ENCODE data around the gene YBEY.

DNA sequence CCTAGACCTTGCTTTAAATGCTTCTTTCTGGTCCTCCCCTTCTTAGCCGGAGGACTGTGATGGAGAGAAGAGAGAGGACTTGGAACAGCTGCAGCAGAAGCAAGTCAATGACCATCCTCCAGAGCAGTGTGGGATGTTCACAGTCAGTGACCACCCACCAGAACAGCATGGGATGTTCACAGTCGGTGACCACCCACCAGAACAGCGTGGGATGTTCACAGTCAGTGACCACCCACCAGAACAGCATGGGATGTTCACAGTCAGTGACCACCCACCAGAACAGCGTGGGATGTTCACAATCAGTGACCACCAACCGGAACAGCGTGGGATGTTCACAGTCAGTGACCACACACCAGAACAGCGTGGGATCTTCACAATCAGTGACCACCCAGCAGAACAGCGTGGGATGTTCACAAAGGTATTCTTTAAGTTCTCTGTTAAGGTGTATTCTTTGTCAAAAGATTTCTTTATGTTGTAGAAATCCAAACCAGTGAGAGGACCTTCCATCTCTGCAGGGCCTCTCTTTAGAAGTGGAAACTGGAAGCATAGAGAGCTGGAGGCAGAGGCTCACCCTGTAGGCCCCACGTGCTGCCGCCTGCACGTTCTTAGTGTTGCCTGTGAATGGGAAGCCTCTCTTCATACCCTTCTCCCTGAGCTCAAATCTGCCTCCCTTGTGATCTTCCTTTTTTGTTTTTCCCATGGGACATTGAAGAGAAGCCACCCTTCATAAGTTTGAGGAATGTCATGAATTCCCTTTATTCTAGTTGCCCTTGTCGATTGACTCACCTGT is 48.4 kb downstream of the YBEY start:
- no peak for TF ChIP-seq POLR2A (IDR thresholded peaks at IDR 0.05; ENCODE audit: low read depth)
- TF ChIP-seq, protein P1, sequence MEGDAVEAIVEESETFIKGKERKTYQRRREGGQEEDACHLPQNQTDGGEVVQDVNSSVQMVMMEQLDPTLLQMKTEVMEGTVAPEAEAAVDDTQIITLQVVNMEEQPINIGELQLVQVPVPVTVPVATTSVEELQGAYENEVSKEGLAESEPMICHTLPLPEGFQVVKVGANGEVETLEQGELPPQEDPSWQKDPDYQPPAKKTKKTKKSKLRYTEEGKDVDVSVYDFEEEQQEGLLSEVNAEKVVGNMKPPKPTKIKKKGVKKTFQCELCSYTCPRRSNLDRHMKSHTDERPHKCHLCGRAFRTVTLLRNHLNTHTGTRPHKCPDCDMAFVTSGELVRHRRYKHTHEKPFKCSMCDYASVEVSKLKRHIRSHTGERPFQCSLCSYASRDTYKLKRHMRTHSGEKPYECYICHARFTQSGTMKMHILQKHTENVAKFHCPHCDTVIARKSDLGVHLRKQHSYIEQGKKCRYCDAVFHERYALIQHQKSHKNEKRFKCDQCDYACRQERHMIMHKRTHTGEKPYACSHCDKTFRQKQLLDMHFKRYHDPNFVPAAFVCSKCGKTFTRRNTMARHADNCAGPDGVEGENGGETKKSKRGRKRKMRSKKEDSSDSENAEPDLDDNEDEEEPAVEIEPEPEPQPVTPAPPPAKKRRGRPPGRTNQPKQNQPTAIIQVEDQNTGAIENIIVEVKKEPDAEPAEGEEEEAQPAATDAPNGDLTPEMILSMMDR (IDR thresholded peaks at IDR 0.05) = no peak
- no peak for TF ChIP-seq POLR2AphosphoS5 (IDR thresholded peaks at IDR 0.05)

Measured in esophagus muscularis mucosa (tissue), 3 donors.